ENCODE measurements around the gene FZD7.

- no peak for TF ChIP-seq EZH2 (IDR thresholded peaks at IDR 0.05; ENCODE audit: low read length)
- no peak for TF ChIP-seq CTCF (optimal IDR thresholded peaks at IDR 0.05 in 1 of 3, IDR thresholded peaks at IDR 0.05 in 1 of 3, conservative IDR thresholded peaks at IDR 0.05 in 1 of 3; ENCODE audit: extremely low read depth in 1 of 3, insufficient read depth in 2 of 3, low read length in 3 of 3)
Observed at GRCh38 chr2:202044777-202045176, 11.1 kb downstream of the FZD7 start.

Measured in keratinocyte (primary cell).